Measurements from ENCODE around the gene RYR2. TPM values are rescaled to one million over a fixed set of nuclear protein-coding genes. Genes with fewer than 3 reads are reported as not detected.
A peak's percentile ranks its signal among the peaks of the same experiment; 100 is the strongest.

RYR2 gene
- total and polyA plus RNA-seq, 11 donors, result 77.7 to 1,319 (median 805) TPM

GRCh38 chr1:237016626-237017025, 25.4 kb upstream of the RYR2 start:
- intact Hi-C loops (cut with DNase I), result no loop called here
- H3K4me1 ChIP-seq, result peaks cover 0 to 17% (median 6%) of the 10 kb centered on the region in 12 donors
- no peaks in the 10 kb centered on the region for H3K9me3 ChIP-seq
- no peak for TF ChIP-seq POLR2A (IDR thresholded peaks at IDR 0.05)
- TF ChIP-seq, protein P1, sequence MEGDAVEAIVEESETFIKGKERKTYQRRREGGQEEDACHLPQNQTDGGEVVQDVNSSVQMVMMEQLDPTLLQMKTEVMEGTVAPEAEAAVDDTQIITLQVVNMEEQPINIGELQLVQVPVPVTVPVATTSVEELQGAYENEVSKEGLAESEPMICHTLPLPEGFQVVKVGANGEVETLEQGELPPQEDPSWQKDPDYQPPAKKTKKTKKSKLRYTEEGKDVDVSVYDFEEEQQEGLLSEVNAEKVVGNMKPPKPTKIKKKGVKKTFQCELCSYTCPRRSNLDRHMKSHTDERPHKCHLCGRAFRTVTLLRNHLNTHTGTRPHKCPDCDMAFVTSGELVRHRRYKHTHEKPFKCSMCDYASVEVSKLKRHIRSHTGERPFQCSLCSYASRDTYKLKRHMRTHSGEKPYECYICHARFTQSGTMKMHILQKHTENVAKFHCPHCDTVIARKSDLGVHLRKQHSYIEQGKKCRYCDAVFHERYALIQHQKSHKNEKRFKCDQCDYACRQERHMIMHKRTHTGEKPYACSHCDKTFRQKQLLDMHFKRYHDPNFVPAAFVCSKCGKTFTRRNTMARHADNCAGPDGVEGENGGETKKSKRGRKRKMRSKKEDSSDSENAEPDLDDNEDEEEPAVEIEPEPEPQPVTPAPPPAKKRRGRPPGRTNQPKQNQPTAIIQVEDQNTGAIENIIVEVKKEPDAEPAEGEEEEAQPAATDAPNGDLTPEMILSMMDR (IDR thresholded peaks at IDR 0.05), result no peak
- no peaks in the 10 kb centered on the region for H3K27me3 ChIP-seq
- H3K36me3 ChIP-seq, result no peaks in the 10 kb centered on the region
- no peak for ATAC-seq
- no peak overlapping the region for H3K27ac ChIP-seq
- WGBS, 4 donors, result 50 to 75% (median 65%) methylated on average over 1 of the region's 1 CpG
- no peak overlapping the region for H3K4me3 ChIP-seq
- DNase-seq, result no peak

GRCh38 chr1:237018896-237019295, 23.1 kb upstream of the RYR2 start:
- Histone ChIP-seq H3K9me3 (no peaks in the 10 kb centered on the region), H3K27me3 (no peaks in the 10 kb centered on the region), H3K36me3 (no peaks in the 10 kb centered on the region), H3K4me3 (no peak overlapping the region), H3K27ac (no peak overlapping the region), H3K4me1 (peaks cover 0 to under 1% (median 0%) of the 10 kb centered on the region in 12 donors)
- DNase-seq (no peak), ATAC-seq (no peak)
- intact Hi-C loops (cut with DNase I), result no loop called here
- TF ChIP-seq POLR2A (IDR thresholded peaks at IDR 0.05), result no peak
- TF ChIP-seq, protein P1 (IDR thresholded peaks at IDR 0.05), result no peak

DNA sequence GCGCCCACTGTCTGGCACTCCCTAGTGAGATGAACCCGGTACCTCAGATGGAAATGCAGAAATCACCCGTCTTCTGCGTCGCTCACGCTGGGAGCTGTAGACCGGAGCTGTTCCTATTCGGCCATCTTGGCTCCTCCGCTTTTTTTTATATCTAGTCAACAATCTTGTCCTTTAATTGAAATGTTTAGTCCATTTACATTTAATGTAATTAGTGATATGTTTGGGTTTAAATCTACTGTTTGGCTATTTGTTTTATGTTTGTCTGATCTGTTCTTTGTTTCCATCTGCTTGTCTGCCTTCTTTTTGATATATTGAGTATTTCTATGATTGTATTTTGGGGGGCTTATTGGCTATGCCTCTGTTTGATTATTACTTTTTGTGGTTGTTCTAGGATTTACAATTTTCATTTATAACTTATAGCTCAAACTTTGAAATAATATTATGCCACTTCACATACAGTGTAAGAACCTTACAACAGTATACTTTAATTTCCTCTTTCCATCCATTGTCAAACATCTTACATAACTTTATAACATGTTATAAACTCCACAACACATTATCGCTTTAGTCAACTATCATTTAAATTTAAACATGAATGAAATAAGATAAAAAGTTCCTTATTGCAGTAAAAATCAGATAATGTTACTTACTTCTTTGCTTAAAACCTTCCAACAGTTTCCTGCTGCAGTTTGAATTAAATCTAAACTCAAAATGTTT, 16.5 kb upstream of the RYR2 start:
- WGBS, 4 donors, result 95 to 98% (median 96%) methylated on average over 8 to 9 of the region's 10 CpGs
- Histone ChIP-seq H3K27me3 (no peaks in the 10 kb centered on the region), H3K9me3 (peaks cover 0 to 10% (median 0%) of the 10 kb centered on the region in 12 donors), H3K4me3 (no peak overlapping the region), H3K36me3 (no peaks in the 10 kb centered on the region), H3K27ac (no peak overlapping the region), H3K4me1 (peaks cover 0 to 11% (median 0%) of the 10 kb centered on the region in 12 donors)
- ATAC-seq (no peak), DNase-seq (no peak)
- intact Hi-C loops (cut with DNase I), result no loop called here
- TF ChIP-seq POLR2A (IDR thresholded peaks at IDR 0.05), result no peak
- TF ChIP-seq, protein P1 (IDR thresholded peaks at IDR 0.05), result no peak

- H3K27me3 ChIP-seq, result no peaks in the 10 kb centered on the region
- TF ChIP-seq, protein P1 (IDR thresholded peaks at IDR 0.05), result no peak
- no peak for TF ChIP-seq POLR2A (IDR thresholded peaks at IDR 0.05)
- 72 to 79% (median 75%) methylated on average over 3 of the region's 3 CpGs for WGBS, 4 donors
- H3K9me3 ChIP-seq, result peaks cover 0 to 10% (median 0%) of the 10 kb centered on the region in 12 donors
- peak overlapping the region in 1 of 12 donors; percentile 41 for H3K27ac ChIP-seq
- H3K4me1 ChIP-seq, result peaks cover 0 to 41% (median 4%) of the 10 kb centered on the region in 12 donors
- H3K4me3 ChIP-seq, result no peak overlapping the region
- ATAC-seq (no peak), DNase-seq (no peak)
- intact Hi-C loops (cut with DNase I), result no loop called here
- H3K36me3 ChIP-seq, result no peaks in the 10 kb centered on the region
Measured at GRCh38 chr1:237029240-237029639, 12.7 kb upstream of the RYR2 start.

All from heart left ventricle (tissue), 16 donors.